CD4-positive, CD25-positive, alpha-beta regulatory T cell (primary cell): ENCODE measurements around the gene ENOSF1. TPM values are rescaled to one million over a fixed set of nuclear protein-coding genes. Genes with fewer than 3 reads are reported as not detected.
A peak's percentile ranks its signal among the peaks of the same experiment; 100 is the strongest.

Experiments
- ATAC-seq, 2 donors: fragments of 150-1000 bp; cut with Tn5 transposase; one replicate each; pipeline ENCODE4 v1.10.0; 2021; ENCODE audit warnings: low read depth in 2 of 2, moderate number of reproducible peaks in 2 of 2, moderate library complexity in 1 of 2
- DNase-seq, 3 donors: peaks; one replicate each; pipeline versions ENCODE4 v3.0.0 to v3.0.0-alpha.2; 2012 to 2022; ENCODE audit warnings: mixed read lengths in 1 of 3
- H3K27ac ChIP-seq: one replicate; pipeline ENCODE4 v1.7.0; 2013; ENCODE audit warnings: mild to moderate bottlenecking, low read length; ENCODE audit not compliant: insufficient read depth, poor library complexity, severe bottlenecking
- H3K27me3 ChIP-seq: one replicate; pipeline ENCODE4 v1.7.0; 2013; ENCODE audit warnings: low read length; ENCODE audit not compliant: control insufficient read depth, insufficient read depth
- H3K36me3 ChIP-seq: one replicate; pipeline ENCODE4 v1.7.0; 2013; ENCODE audit warnings: mild to moderate bottlenecking, low read length, moderate library complexity; ENCODE audit not compliant: control insufficient read depth, insufficient read depth
- H3K4me1 ChIP-seq: 2 replicates; pipeline ENCODE4 v1.7.0; 2013; ENCODE audit warnings: mild to moderate bottlenecking, low read length; ENCODE audit not compliant: insufficient read depth, control insufficient read depth, poor library complexity, severe bottlenecking
- H3K4me3 ChIP-seq: one replicate; pipeline ENCODE4 v1.7.0; 2013; ENCODE audit warnings: low read depth, mild to moderate bottlenecking, low read length, moderate library complexity
- H3K9me3 ChIP-seq, 2 experiments: 1 replicate in 1 of 2; 2 replicates in 1 of 2; pipeline ENCODE4 v1.7.0; 2013; ENCODE audit warnings: low read length in 2 of 2, mild to moderate bottlenecking in 1 of 2, moderate library complexity in 1 of 2; ENCODE audit not compliant: control insufficient read depth in 2 of 2
- H3K27ac Mint-ChIP-seq, 3 donors: one replicate each; pipeline ENCODE4 v1.8.0; 2020 to 2022; ENCODE audit warnings: mild to moderate bottlenecking in 3 of 3, mixed read lengths in 3 of 3, moderate library complexity in 2 of 3
- H3K27me3 Mint-ChIP-seq: one replicate; pipeline ENCODE4 v1.8.0; 2022; ENCODE audit warnings: mild to moderate bottlenecking, mixed read lengths
- H3K36me3 Mint-ChIP-seq: one replicate; pipeline ENCODE4 v1.8.0; 2020; ENCODE audit warnings: mixed read lengths
- H3K4me1 Mint-ChIP-seq, 4 donors: one replicate each; pipeline ENCODE4 v1.8.0; 2020 to 2022; ENCODE audit warnings: mixed read lengths in 4 of 4, mild to moderate bottlenecking in 1 of 4
- H3K4me3 Mint-ChIP-seq, 4 donors: one replicate each; pipeline ENCODE4 v1.8.0; 2020 to 2022; ENCODE audit warnings: mild to moderate bottlenecking in 4 of 4, mixed read lengths in 4 of 4, moderate library complexity in 3 of 4
- H3K9me3 Mint-ChIP-seq, 7 donors: one replicate each; pipeline ENCODE4 v1.8.0; 2020 to 2022; ENCODE audit warnings: mixed read lengths in 7 of 7, mild to moderate bottlenecking in 3 of 7, moderate library complexity in 2 of 7
- polyA plus RNA-seq, 4 donors: library from polyadenylated mRNA; unstranded; fragments of 300-500 nt; fragmentation: Illumina TruSeq; gene quantifications; one replicate each; pipeline ENCODE4 v1.2.3, GENCODE V29; 2021
- total RNA-seq: library from RNA; stranded (reverse); gene quantifications from one replicate; pipeline ENCODE4 v1.2.3, GENCODE V29; 2022

The ENOSF1 gene
- total and polyA plus RNA-seq, 5 donors from 2014 or later: 6.1 to 58.4 (median 9.8) TPM

- H3K4me3 ChIP-seq: no peak overlapping the region
- Mint-ChIP-seq H3K4me1 (peaks cover 0 to 5% (median 3%) of the 10 kb centered on the region in 4 donors), H3K27me3 (no peaks in the 10 kb centered on the region), H3K4me3 (no peak overlapping the region), H3K36me3 (peaks cover 36% of the 10 kb centered on the region), H3K9me3 (peaks cover 0 to 4% (median 0%) of the 10 kb centered on the region in 7 donors), H3K27ac (peak overlapping the region in 1 of 3 donors; percentile 47)
- H3K27ac ChIP-seq: no peak overlapping the region
- no peaks in the 10 kb centered on the region for H3K27me3 ChIP-seq
- no peaks in the 10 kb centered on the region for H3K9me3 ChIP-seq
- H3K36me3 ChIP-seq: peaks cover 38% of the 10 kb centered on the region
- DNase-seq (no peak), ATAC-seq (no peak)
- H3K4me1 ChIP-seq: no peaks in the 10 kb centered on the region
Measured at GRCh38 chr18:670522-670921, 41.9 kb downstream of the ENOSF1 start.

GRCh38 chr18:669077-669476, 43.4 kb downstream of the ENOSF1 start:
- no peak overlapping the region for H3K27ac ChIP-seq
- peaks cover 31% of the 10 kb centered on the region for H3K36me3 Mint-ChIP-seq
- ATAC-seq (no peak), DNase-seq (no peak)
- no peaks in the 10 kb centered on the region for H3K27me3 Mint-ChIP-seq
- H3K9me3 ChIP-seq: no peaks in the 10 kb centered on the region
- no peak overlapping the region for H3K4me3 ChIP-seq
- H3K4me1 Mint-ChIP-seq: peaks cover 0 to 5% (median 3%) of the 10 kb centered on the region in 4 donors
- no peaks in the 10 kb centered on the region for H3K27me3 ChIP-seq
- peaks cover 0 to 4% (median 0%) of the 10 kb centered on the region in 7 donors for H3K9me3 Mint-ChIP-seq
- peak overlapping the region in 1 of 3 donors; percentile 65 for H3K27ac Mint-ChIP-seq
- H3K36me3 ChIP-seq: peaks cover 27% of the 10 kb centered on the region
- H3K4me3 Mint-ChIP-seq: no peak overlapping the region
- H3K4me1 ChIP-seq: no peaks in the 10 kb centered on the region

GRCh38 chr18:668260-668659, 44.2 kb downstream of the ENOSF1 start:
- no peak for ATAC-seq
- no peak overlapping the region for H3K27ac ChIP-seq

GRCh38 chr18:666628-667027, 45.8 kb downstream of the ENOSF1 start:
- Mint-ChIP-seq H3K9me3 (peaks cover 0 to 5% (median 0%) of the 10 kb centered on the region in 7 donors), H3K27ac (peak overlapping the region in 1 of 3 donors; percentile 62), H3K36me3 (peaks cover 25% of the 10 kb centered on the region), H3K4me1 (peaks cover 0 to 5% (median 3%) of the 10 kb centered on the region in 4 donors), H3K4me3 (no peak overlapping the region), H3K27me3 (no peaks in the 10 kb centered on the region)
- Histone ChIP-seq H3K27me3 (no peaks in the 10 kb centered on the region), H3K9me3 (no peaks in the 10 kb centered on the region), H3K4me1 (no peaks in the 10 kb centered on the region), H3K27ac (no peak overlapping the region), H3K36me3 (peaks cover 12% of the 10 kb centered on the region), H3K4me3 (no peak overlapping the region)
- no peak for DNase-seq
- no peak for ATAC-seq

More at GRCh38 chr18:668260-668659, 44.2 kb downstream of the ENOSF1 start:
- Histone ChIP-seq H3K36me3 (peaks cover 20% of the 10 kb centered on the region), H3K4me1 (no peaks in the 10 kb centered on the region), H3K9me3 (no peaks in the 10 kb centered on the region), H3K27me3 (no peaks in the 10 kb centered on the region), H3K4me3 (no peak overlapping the region)
- Mint-ChIP-seq H3K27me3 (no peaks in the 10 kb centered on the region), H3K36me3 (peaks cover 31% of the 10 kb centered on the region), H3K9me3 (peaks cover 0 to 4% (median 0%) of the 10 kb centered on the region in 7 donors), H3K27ac (peak overlapping the region; percentile 8 to 65 (median 17)), H3K4me3 (no peak overlapping the region), H3K4me1 (peaks cover 0 to 5% (median 3%) of the 10 kb centered on the region in 4 donors)
- DNase-seq: no peak

- DNase-seq (no peak), ATAC-seq (no peak)
- H3K9me3 Mint-ChIP-seq: peaks cover 0 to 5% (median 3%) of the 10 kb centered on the region in 7 donors
- no peaks in the 10 kb centered on the region for H3K27me3 Mint-ChIP-seq
- Histone ChIP-seq H3K9me3 (no peaks in the 10 kb centered on the region), H3K27me3 (no peaks in the 10 kb centered on the region), H3K36me3 (peaks cover 8% of the 10 kb centered on the region), H3K4me1 (no peaks in the 10 kb centered on the region), H3K27ac (no peak overlapping the region), H3K4me3 (no peak overlapping the region)
- H3K36me3 Mint-ChIP-seq: peaks cover 20% of the 10 kb centered on the region
- peak overlapping the region in 1 of 3 donors; percentile 62 for H3K27ac Mint-ChIP-seq
- peaks cover 0 to 5% (median 2%) of the 10 kb centered on the region in 4 donors for H3K4me1 Mint-ChIP-seq
- no peak overlapping the region for H3K4me3 Mint-ChIP-seq
Measured at GRCh38 chr18:666177-666576, 46.3 kb downstream of the ENOSF1 start.

- no peak overlapping the region for H3K27ac ChIP-seq
- no peaks in the 10 kb centered on the region for H3K36me3 Mint-ChIP-seq
Measured at GRCh38 chr18:662197-662596, 50.2 kb downstream of the ENOSF1 start.

GRCh38 chr18:659597-659996, 52.8 kb downstream of the ENOSF1 start:
- peak overlapping the region; percentile 88 to 93 (median 91) for H3K4me3 Mint-ChIP-seq
- DNase-seq: no peak
- no peak overlapping the region for H3K27ac ChIP-seq
- H3K27me3 ChIP-seq: no peaks in the 10 kb centered on the region
- peaks cover 6% of the 10 kb centered on the region for H3K36me3 Mint-ChIP-seq
- no peaks in the 10 kb centered on the region for H3K9me3 ChIP-seq
- peak overlapping the region; percentile 42 to 74 (median 58) for H3K27ac Mint-ChIP-seq
- peaks cover 2 to 14% (median 6%) of the 10 kb centered on the region in 4 donors for H3K4me1 Mint-ChIP-seq
- ATAC-seq: no peak
- peak overlapping the region; percentile 80 for H3K4me3 ChIP-seq
- H3K36me3 ChIP-seq: no peaks in the 10 kb centered on the region
- H3K27me3 Mint-ChIP-seq: no peaks in the 10 kb centered on the region
- H3K9me3 Mint-ChIP-seq: peaks cover 0 to 4% (median 2%) of the 10 kb centered on the region in 7 donors
- peaks cover 11% of the 10 kb centered on the region for H3K4me1 ChIP-seq

More at GRCh38 chr18:662197-662596, 50.2 kb downstream of the ENOSF1 start:
- Mint-ChIP-seq H3K27me3 (no peaks in the 10 kb centered on the region), H3K9me3 (peaks cover 0 to 5% (median 3%) of the 10 kb centered on the region in 7 donors), H3K27ac (no peak overlapping the region), H3K4me1 (peaks cover 0 to 11% (median 4%) of the 10 kb centered on the region in 4 donors), H3K4me3 (no peak overlapping the region)
- DNase-seq (no peak), ATAC-seq (no peak)
- H3K27me3 ChIP-seq: no peaks in the 10 kb centered on the region
- H3K9me3 ChIP-seq: no peaks in the 10 kb centered on the region
- no peak overlapping the region for H3K4me3 ChIP-seq
- peaks cover 7% of the 10 kb centered on the region for H3K4me1 ChIP-seq
- no peaks in the 10 kb centered on the region for H3K36me3 ChIP-seq

GRCh38 chr18:658947-659533, 53.4 kb downstream of the ENOSF1 start:
- Histone ChIP-seq H3K36me3 (no peaks in the 10 kb centered on the region), H3K27ac (no peak overlapping the region)
- peak overlapping the region; percentile 58 to 74 (median 73) for H3K27ac Mint-ChIP-seq

More at GRCh38 chr18:658947-659533, 53.4 kb downstream of the ENOSF1 start:
- peak overlapping the region; percentile 80 for H3K4me3 ChIP-seq
- DNase-seq: no peak
- peaks cover 0 to 4% (median 2%) of the 10 kb centered on the region in 7 donors for H3K9me3 Mint-ChIP-seq
- no peaks in the 10 kb centered on the region for H3K27me3 ChIP-seq
- no peak for ATAC-seq
- H3K4me3 Mint-ChIP-seq: peak overlapping the region; percentile 88 to 93 (median 91)
- peaks cover 6% of the 10 kb centered on the region for H3K36me3 Mint-ChIP-seq
- no peaks in the 10 kb centered on the region for H3K27me3 Mint-ChIP-seq
- peaks cover 2 to 14% (median 6%) of the 10 kb centered on the region in 4 donors for H3K4me1 Mint-ChIP-seq
- no peaks in the 10 kb centered on the region for H3K9me3 ChIP-seq
- H3K4me1 ChIP-seq: peaks cover 11% of the 10 kb centered on the region
